Peyer's patch (tissue), 4 donors: ENCODE data around the gene MALL. TPM values are rescaled to one million over a fixed set of nuclear protein-coding genes. Genes with fewer than 3 reads are reported as not detected.

Experiments
- DNase-seq, 3 donors: peaks; one replicate each; pipeline ENCODE4 v3.0.0-alpha.2; 2017 to 2019
- H3K27ac ChIP-seq, 4 donors: fragments of 200-600 bp; sonication (generic); one replicate each; pipeline ENCODE4 v1.5.1; 2016 to 2019
- H3K27me3 ChIP-seq, 2 donors: fragments of 200-600 bp; sonication (generic); one replicate each; pipeline ENCODE4 v1.5.1; 2019
- H3K36me3 ChIP-seq, 3 donors: fragments of 200-600 bp; sonication (generic); one replicate each; pipeline ENCODE4 v1.5.1; 2016 to 2019
- H3K4me1 ChIP-seq, 4 donors: fragments of 200-600 bp; sonication (generic); one replicate each; pipeline ENCODE4 v1.5.1; 2016 to 2019
- H3K4me3 ChIP-seq, 4 donors: fragments of 200-600 bp; sonication (generic); 1 replicate in 3 of 4; 2 replicates in 1 of 4; pipeline ENCODE4 v1.5.1; 2016 to 2019; ENCODE audit warnings: mild to moderate bottlenecking in 1 of 4
- H3K9me3 ChIP-seq, 4 donors: fragments of 200-600 bp; sonication (generic); one replicate each; pipeline ENCODE4 v1.5.1; 2016 to 2019; ENCODE audit warnings: mild to moderate bottlenecking in 1 of 4
- POLR2A ChIP-seq, 2 donors: fragments of 450-650 bp; IDR thresholded peaks; one replicate each; pipeline ENCODE4 v1.5.1; 2017; ENCODE audit warnings: antibody characterized with exemption in 2 of 2, mild to moderate bottlenecking in 2 of 2, moderate library complexity in 2 of 2
- total RNA-seq, 4 donors: library from RNA; depleted of rRNA; stranded (reverse); fragments of >200 nt; gene quantifications; one replicate each; pipeline ENCODE4 v1.1.0, GENCODE V29; 2016
- TF ChIP-seq, protein P1 (sequence below), 6 experiments: fragments of 450-650 bp in 4 of 6; fragments of 200-600 bp in 2 of 6; sonication (generic) in 1 of 6; IDR thresholded peaks; one replicate each; pipeline ENCODE4 v1.5.1; 2017 to 2019; ENCODE audit warnings: antibody characterized with exemption in 6 of 6, mild to moderate bottlenecking in 3 of 6, moderate library complexity in 1 of 6

MALL gene
- total RNA-seq, 4 donors from 2014 or later: 40.4 to 814 (median 603) TPM

DNA sequence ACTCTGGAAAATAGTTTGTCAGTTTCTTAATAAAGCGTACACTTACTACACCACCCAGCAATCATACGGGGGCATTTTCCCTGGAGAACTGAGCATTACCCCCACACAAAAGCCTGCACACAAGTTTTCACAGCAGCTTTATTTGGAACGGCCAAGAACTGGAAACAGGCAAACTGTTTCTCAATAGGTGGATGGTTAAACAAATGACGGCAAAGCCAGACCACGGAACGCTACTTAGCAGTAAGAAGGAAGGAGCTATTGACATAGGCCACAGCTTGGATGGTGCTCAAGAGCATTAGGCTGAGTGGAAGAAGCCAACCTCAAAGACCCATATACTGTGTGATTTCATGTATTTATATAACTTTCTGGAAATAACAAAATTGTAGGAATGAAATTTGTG is 9.0 kb downstream of the MALL start:
- peak overlapping the region in 2 of 4 donors; percentile 18 to 39 for H3K4me3 ChIP-seq
- peaks cover 0 to 51% (median 10%) of the 10 kb centered on the region in 4 donors for H3K4me1 ChIP-seq
- H3K9me3 ChIP-seq: no peaks in the 10 kb centered on the region
- no peaks in the 10 kb centered on the region for H3K27me3 ChIP-seq
- no peak for DNase-seq
- TF ChIP-seq POLR2A (IDR thresholded peaks at IDR 0.05): no peak
- peaks cover 0 to 4% (median 0%) of the 10 kb centered on the region in 3 donors for H3K36me3 ChIP-seq
- H3K27ac ChIP-seq: peak overlapping the region in 3 of 4 donors; percentile 84 to 97 (median 85)

DNA sequence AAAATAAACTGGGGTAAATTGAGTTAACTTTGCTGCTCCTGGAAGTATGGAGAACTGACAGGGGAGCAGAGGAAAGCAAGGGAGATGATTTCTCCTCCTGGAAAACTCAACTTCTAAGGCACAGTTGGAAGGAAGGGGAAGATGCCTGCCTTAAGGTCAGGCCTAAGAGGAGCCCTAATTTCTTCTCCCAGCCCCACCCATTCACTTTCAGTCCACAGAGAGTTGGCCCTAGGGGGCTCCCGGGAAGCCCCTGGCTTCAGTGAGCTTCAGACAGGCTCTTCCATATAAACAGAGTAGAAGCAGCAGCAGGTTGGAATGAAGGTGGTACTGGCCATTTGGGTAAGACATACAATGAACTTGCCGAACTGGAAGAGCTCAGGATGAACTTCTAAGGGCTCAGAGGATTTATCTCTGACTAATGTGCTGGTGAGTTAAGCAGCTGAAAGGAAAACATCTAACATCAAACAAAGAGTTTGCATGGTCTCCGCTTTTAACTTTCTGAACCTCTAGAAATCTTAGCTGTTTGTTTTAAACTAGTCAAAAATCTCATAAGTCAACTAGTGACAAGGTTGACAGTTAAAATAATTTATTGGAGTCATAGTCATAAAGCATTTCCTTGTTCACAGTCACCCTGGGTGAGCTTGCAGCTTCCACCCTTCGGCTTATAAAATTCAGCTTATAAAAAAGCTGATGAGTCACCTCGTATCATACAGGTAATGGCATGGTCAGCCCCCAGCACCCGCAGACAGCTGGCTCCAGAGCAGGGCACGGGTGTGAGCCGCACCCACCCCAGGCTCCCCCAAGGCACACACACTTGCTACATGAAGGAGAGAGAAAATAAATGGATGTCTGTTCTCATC is 9.8 kb downstream of the MALL start:
- peak overlapping the region in 3 of 4 donors; percentile 84 to 97 (median 85) for H3K27ac ChIP-seq
- H3K9me3 ChIP-seq: no peaks in the 10 kb centered on the region
- H3K4me1 ChIP-seq: peaks cover 0 to 58% (median 13%) of the 10 kb centered on the region in 4 donors
- H3K36me3 ChIP-seq: peaks cover 0 to 4% (median 0%) of the 10 kb centered on the region in 3 donors
- peak overlapping the region in 1 of 4 donors; percentile 22 for H3K4me3 ChIP-seq
- peak; percentile 68 to 90 for TF ChIP-seq POLR2A (IDR thresholded peaks at IDR 0.05)
- TF ChIP-seq, protein P1, sequence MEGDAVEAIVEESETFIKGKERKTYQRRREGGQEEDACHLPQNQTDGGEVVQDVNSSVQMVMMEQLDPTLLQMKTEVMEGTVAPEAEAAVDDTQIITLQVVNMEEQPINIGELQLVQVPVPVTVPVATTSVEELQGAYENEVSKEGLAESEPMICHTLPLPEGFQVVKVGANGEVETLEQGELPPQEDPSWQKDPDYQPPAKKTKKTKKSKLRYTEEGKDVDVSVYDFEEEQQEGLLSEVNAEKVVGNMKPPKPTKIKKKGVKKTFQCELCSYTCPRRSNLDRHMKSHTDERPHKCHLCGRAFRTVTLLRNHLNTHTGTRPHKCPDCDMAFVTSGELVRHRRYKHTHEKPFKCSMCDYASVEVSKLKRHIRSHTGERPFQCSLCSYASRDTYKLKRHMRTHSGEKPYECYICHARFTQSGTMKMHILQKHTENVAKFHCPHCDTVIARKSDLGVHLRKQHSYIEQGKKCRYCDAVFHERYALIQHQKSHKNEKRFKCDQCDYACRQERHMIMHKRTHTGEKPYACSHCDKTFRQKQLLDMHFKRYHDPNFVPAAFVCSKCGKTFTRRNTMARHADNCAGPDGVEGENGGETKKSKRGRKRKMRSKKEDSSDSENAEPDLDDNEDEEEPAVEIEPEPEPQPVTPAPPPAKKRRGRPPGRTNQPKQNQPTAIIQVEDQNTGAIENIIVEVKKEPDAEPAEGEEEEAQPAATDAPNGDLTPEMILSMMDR (IDR thresholded peaks at IDR 0.05): no peak
- no peaks in the 10 kb centered on the region for H3K27me3 ChIP-seq
- peak in 2 of 3 donors; percentile 84 to 85 for DNase-seq

DNA sequence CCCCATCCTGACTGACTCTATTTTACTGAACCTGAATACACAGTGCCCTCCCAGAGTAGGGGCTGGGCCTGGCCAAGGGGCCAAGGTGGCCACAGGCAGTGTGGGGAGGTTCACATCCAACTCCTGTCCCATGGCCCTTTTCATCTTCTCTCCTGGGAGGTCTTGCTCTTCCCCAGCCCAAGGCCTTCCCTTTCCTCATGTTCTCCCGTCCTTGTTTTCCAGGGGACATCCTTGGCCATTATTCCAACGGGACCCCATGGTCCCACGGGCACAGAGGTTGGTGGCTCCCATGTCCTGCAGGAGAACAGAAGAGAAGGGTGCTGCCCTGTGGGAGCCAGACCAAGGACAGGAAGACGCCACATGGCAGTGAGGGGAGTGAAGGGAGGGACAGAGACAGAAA is 10.4 kb downstream of the MALL start:
- Histone ChIP-seq H3K27ac (peak overlapping the region in 3 of 4 donors; percentile 84 to 97 (median 85)), H3K9me3 (no peaks in the 10 kb centered on the region), H3K27me3 (no peaks in the 10 kb centered on the region), H3K4me3 (peak overlapping the region in 1 of 4 donors; percentile 22), H3K36me3 (peaks cover 0 to 4% (median 0%) of the 10 kb centered on the region in 3 donors), H3K4me1 (peaks cover 0 to 64% (median 14%) of the 10 kb centered on the region in 4 donors)
- no peak for TF ChIP-seq POLR2A (IDR thresholded peaks at IDR 0.05)
- no peak for DNase-seq

DNA sequence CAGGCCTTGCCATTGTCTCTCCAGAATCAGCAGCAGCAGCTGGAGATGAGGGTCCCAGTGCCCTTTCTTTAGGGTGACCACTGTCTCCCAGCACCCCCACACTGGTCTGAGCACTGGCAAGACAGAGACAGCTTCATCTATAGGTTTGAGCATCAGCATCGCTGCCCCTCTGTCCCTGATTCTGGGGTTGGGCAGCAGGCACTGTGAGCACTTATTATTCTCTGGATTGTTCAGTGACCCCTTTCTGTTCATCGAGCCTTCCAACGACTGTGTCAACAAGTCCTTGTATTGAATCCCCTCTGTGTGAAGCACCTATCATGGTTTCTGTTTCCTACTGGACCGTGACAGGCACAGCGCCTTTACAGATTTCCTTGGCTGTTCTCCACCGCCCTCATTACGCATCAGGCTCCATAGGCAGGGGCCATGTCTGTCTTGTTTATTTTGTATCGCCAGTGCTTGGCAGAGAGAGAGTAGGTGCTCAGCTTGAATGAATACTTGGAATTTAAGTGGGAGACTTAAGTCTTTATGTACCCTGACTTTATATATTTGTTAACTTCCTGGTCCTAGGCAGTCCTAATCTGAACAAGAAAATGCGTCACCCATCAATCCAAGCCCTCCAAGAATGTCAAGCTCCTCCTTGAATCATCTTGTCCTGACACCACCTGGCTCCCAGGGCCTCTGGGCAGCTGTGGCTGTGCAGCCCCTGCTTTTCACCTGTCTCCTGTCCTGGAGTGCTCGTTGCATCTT is 11.4 kb downstream of the MALL start:
- DNase-seq: no peak
- Histone ChIP-seq H3K27me3 (no peaks in the 10 kb centered on the region), H3K9me3 (no peaks in the 10 kb centered on the region), H3K36me3 (peaks cover 0 to 4% (median 0%) of the 10 kb centered on the region in 3 donors), H3K4me3 (peak overlapping the region in 1 of 4 donors; percentile 19), H3K4me1 (peaks cover 0 to 64% (median 14%) of the 10 kb centered on the region in 4 donors), H3K27ac (peak overlapping the region in 3 of 4 donors; percentile 84 to 97 (median 85))
- TF ChIP-seq, protein P1 (IDR thresholded peaks at IDR 0.05): no peak
- no peak for TF ChIP-seq POLR2A (IDR thresholded peaks at IDR 0.05)

DNA sequence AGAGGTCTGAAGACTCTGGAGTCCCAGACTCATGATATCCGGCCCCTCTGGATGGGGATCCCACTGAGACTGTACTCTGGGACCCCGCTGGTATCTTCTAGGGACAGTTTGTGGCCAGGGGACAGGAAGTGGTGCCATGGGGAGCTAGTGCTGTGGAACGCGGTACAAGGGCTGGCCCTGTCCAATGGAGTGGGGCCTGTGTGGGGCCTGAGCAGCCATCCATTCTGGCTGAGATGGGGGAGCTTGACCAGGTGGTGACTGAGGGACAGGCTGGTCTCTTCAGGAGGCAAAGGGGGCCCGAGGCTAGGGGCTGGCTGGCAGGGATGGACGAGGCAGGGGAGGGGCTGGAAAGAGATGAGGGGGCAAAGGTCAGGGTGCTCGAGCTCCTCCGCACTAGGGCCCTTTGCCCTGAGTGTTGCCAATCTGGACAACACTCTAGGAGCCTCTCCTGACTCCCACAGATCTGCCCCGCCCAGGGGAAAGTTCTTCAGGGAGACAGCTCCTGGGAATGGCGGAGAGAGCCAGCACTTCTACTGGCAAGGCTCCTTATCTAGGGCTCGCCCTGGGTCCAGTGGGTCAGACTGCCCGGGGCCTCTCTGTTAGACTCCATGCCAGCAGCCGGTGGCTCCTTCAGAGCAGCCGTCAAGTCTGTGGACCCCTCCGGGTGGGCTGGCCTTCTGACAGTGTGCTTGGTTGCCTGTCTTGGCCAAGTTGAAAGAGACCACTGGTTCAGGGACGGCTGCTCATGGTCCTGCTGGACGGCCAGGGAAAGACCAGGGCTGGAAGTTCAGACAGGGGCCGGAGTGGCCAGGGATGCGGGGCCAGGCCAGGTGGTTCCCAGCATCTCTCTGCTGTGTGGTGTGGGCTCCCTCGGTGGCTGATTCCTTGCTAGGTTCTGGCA is 12.3 kb downstream of the MALL start:
- TF ChIP-seq POLR2A (IDR thresholded peaks at IDR 0.05): peak; percentile 45 to 50
- TF ChIP-seq, protein P1 (IDR thresholded peaks at IDR 0.05): no peak

More for the DNA sequence above, 12.3 kb downstream of the MALL start:
- H3K27me3 ChIP-seq: no peaks in the 10 kb centered on the region
- H3K4me1 ChIP-seq: peaks cover 0 to 64% (median 14%) of the 10 kb centered on the region in 4 donors
- H3K27ac ChIP-seq: peak overlapping the region in 3 of 4 donors; percentile 84 to 97 (median 85)
- H3K36me3 ChIP-seq: peaks cover 0 to 11% (median 0%) of the 10 kb centered on the region in 3 donors
- H3K9me3 ChIP-seq: no peaks in the 10 kb centered on the region
- peak in 2 of 3 donors; percentile 88 to 91 for DNase-seq
- peak overlapping the region in 2 of 4 donors; percentile 19 to 23 for H3K4me3 ChIP-seq
